HG03378 (cell line): ENCODE measurements around the gene ZNF462.
A peak's percentile ranks its signal among the peaks of the same experiment; 100 is the strongest.

Source experiments
- ATAC-seq: cut with Tn5 transposase; IDR thresholded peaks from one replicate; pipeline ENCODE4 v1.9.1; 2021; ENCODE audit warnings: mild to moderate bottlenecking, moderate library complexity; ENCODE audit not compliant: unreplicated experiment

Gene ZNF462

GRCh38 chr9:106992186-106992585 lies 129.2 kb downstream of the ZNF462 start:
- ATAC-seq = no peak

- no peak for ATAC-seq
Measured at GRCh38 chr9:106993603-106994002, 130.6 kb downstream of the ZNF462 start.

DNA sequence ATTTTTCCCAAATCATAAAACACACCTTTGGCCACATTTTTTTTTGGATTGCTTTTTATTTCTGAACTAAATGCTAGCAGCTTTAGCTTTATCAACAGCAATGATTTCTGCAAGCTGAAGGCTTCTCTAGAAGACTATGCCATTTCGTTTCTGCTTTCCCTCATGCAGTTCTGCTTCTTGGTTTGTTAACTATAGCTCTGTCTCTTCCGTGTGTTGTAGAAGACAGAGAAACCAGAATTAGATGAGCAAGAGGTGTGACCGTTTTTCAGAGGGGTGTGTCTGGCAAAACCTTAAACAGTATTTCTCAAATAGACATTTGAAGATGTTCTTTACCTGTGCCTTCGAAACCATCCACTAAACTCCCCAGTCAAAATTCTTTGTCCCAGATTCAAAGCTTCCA lies 131.5 kb downstream of the ZNF462 start:
- no peak for ATAC-seq

- ATAC-seq = no peak
Measured at GRCh38 chr9:107000218-107000617, 137.3 kb downstream of the ZNF462 start.

DNA sequence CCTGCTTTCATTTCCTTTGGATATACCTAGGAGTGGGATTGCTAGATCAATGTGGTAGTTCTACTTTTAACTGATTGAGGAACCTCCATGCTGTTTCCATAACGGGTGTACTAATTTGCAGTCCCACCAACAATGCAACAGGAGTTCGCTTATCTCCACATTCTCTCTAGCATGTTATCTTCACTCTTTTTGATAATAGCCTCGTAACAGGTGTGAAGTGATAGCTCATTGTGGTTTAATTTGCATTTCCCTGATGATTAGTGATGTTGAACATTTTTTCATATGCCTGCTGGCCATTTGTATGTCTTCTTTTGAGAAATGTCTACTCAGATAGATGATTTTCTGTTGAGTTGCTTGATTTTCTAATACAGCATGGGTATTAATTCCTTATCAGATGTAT lies 142.2 kb downstream of the ZNF462 start:
- no peak for ATAC-seq

GRCh38 chr9:107007402-107007801 lies 144.4 kb downstream of the ZNF462 start:
- no peak for ATAC-seq

DNA sequence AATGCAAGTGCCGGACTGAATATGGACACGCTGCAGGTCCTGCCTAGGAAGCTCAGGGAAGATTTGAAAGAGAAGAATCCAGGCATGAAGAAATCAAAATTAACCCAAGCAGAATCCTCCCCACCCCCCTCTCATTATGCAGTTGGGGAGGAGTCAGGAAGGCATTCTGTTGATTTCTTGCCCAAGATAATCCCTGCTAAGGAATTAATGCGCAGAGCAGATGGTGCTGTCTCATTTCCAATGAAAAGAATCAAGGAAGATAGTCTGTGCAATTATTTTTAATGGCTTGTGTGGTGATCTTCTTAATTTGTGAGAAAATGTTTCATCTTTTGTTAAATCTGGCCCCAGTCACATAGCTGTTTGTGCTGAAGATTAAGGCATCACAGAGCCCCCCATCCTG lies 145.0 kb downstream of the ZNF462 start:
- no peak for ATAC-seq

DNA sequence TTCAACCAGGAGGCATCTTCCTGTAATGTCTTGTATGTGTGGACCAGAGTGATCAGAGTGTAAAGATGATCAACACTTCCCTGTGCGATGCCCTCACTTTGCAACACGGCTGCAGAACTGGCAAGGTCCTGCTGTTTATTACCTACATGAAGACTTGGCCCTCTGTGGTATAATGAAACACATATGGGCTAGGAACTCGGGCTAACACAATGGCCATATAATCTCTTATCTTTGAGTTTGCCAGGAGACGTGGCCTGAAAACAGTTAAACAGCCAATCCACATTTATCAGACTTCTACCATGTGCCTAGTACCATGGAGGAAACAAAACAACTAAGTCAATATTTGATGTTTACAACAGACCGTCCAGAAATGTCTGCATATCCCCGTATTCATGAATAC lies 145.5 kb downstream of the ZNF462 start:
- no peak for ATAC-seq

DNA sequence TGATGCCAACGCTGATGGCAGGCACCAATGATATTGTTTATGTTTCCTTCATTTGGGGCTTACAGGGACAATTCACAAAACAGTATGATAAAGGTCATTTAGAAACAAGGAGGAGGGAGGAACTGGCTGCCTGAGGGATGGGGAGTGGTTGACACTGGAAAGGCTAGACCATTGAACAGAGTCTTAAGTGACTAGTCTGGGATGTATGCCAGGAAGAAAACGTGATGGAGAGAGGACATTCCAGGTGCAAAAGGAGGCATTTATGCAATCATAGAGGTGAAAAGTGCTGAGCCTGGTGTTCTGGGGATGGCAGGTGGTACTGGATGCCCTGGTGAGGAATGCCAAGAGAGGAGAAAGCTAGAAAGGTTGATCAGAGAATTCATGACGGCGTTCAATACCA lies 153.4 kb downstream of the ZNF462 start:
- no peak for ATAC-seq

DNA sequence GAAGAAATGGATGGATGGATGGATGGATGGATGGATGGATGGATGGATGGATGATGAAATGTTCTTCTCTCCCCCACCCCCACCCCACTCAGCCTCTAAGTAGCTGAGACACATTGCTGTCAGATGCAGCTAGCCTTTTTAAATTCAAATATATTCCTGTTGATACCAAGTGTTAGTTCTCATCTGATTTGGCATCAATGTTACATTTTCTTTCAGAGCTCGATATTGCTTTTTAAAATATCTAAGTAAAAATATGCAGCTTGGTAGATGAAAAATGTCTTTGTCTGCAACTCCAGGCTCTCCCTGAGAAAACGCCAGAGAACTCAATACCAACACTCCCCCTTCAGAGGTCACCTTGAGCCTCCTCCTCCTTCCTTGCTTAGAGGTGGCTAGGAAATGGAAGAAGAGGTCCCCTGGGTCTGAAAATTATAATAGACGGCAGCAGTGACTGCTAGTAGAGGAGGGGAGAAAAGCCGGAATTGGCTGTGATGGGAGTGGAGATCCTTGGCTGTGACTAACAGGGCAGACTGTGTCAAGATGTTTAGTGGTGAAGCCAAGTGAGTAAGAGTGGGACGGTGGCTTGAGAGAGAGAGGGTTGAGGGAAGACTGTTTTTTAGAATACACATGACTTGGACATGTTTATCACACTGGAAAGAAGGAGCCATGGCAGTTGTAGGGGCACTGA lies 156.0 kb downstream of the ZNF462 start:
- no peak for ATAC-seq

DNA sequence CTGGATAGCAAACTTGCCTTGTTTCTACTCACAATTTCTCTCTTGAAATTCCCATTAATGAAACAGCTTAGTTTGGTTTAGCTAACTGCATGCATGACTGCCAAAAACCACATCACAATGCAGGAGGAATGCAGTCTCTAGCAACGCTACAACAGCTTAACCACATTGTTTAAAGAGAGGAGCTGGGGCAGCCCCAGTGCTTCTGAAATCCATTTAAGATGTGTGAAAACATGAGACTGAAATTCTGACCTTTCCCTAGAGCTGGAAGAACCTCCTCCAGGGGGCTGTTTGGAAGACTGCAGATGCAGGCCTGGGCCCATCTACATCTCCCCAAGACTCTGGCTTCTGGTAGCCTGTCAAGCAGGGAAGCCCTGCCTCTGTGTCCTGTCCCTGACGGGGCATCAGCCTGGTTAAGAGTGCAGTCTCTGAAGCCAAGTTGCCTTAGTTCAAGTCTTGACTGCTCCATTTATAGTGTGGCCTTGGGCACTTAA lies 157.1 kb downstream of the ZNF462 start:
- no peak for ATAC-seq

DNA sequence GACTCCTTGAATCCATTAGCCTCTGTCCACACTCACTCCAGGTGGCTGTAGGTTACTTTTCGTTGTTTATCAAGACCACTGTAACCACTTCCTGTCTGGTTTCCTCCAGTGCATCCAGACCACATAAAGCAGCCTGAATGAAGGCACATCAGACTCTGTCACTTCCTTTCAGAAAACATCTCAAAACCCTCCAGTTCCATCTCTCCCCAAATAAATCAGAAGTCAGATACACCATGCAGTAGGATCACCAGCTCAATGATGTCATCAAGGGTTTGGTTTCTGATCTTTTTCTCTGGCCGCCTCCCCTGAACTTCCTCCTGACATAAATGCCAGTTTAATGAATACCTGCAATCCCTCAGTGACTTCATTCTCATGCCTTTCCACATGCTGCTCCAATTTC lies 161.2 kb downstream of the ZNF462 start:
- ATAC-seq = peak; percentile 73

GRCh38 chr9:107025260-107026035 lies 162.5 kb downstream of the ZNF462 start:
- no peak for ATAC-seq

GRCh38 chr9:107029146-107029545 lies 166.2 kb downstream of the ZNF462 start:
- ATAC-seq = no peak

GRCh38 chr9:107033966-107034365 lies 171.0 kb downstream of the ZNF462 start:
- no peak for ATAC-seq

DNA sequence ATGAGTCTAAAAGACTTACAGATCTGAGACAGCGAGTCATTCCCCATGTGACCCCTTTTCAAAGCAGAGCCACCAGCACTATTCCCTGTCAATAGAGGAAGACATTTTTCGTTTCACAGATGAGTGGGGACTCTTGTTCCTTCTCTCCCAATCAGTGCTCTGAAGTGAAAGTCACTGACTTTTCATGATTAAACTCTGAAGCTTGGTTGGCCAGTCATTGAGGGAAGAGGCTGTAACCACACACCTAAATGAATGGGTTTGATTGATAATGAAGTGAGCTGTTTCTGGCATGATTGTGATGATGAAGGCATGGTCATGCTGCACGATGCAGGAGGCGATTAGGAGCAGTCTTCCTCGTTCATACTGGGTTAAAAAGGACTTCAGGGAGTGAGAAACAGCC lies 171.9 kb downstream of the ZNF462 start:
- no peak for ATAC-seq

- ATAC-seq = no peak
Measured at GRCh38 chr9:107036367-107036766, 173.4 kb downstream of the ZNF462 start.

DNA sequence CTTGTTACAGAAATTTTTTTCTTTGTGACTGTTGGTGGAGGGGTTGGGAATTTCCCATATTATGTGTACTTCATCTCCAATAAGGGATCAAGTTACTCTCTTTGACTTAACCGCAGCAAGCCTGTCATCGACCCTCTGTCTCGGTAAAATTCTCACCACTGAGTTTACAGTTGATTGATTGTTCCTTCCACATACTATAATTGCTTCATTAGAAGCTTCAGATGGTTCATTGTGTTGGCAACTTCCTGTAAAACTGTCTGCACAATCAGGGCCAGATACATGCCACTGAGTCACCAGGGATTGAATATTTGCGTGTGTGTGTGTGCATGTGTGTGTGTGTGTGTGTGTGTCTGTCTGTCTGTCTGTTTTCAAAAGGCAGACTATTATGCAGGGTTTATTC lies 176.6 kb downstream of the ZNF462 start:
- no peak for ATAC-seq

DNA sequence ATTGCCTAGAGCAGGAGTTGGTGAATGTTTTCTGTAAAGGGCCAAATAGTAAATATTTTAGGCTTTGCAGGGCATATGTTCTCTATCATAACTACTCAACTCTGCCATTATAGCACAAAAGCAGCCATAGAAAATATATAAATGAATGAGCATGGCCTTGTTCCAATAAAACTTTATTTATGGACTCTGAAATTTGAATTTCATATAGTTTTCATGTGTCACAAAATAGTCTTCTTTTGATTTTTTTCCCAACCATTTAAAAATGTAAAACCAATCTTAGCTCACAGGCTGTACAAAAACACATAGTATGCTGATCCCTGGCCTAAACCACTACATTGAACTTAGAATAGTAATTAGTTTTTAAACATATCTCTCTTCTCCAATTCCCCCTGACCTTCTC lies 179.6 kb downstream of the ZNF462 start:
- no peak for ATAC-seq

GRCh38 chr9:107043886-107044285 lies 180.9 kb downstream of the ZNF462 start:
- ATAC-seq = no peak

DNA sequence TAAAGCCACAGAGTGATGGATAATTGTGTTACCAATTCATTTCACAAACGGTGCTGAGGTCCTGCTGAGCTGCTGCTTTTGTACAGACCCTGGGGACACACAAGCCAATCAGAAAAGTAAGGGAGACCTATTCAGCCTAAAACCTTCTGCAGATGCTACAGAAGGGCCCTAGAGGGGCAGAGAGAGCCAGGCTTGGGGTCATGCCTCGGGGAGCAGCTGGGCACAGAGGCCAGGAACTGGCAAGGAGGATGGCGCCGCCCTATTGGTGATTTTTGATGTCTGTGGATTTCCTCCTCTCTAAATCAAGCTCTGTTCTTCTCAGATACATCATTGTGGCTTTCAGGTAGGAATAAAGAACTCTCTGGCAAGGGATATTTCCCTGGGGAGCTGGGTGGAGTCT lies 181.9 kb downstream of the ZNF462 start:
- no peak for ATAC-seq

GRCh38 chr9:107046692-107047091 lies 183.7 kb downstream of the ZNF462 start:
- ATAC-seq = peak; percentile 88
